ENCODE measurements around the gene NT5C1A.

Gene NT5C1A

GRCh38 chr1:39698568-39698967 lies 26.7 kb upstream of the NT5C1A start:
- no peaks in the 10 kb centered on the region for H3K9me3 ChIP-seq (ENCODE audit: insufficient read depth, low read depth, low read length)
- no peak overlapping the region for H3K9ac ChIP-seq (ENCODE audit: low read depth, low read length, poor library complexity, severe bottlenecking)
- no peaks in the 10 kb centered on the region for H3K9me2 ChIP-seq (replicated peaks; ENCODE audit: low read depth, low read length)
- H3K4me2 ChIP-seq (ENCODE audit: low read depth, low read length, poor library complexity, severe bottlenecking): no peak overlapping the region
- TF ChIP-seq CTCF (conservative IDR thresholded peaks at IDR 0.05; ENCODE audit: low read length) (no peak), EZH2phosphoT487 (IDR thresholded peaks at IDR 0.05; ENCODE audit: borderline replicate concordance) (no peak)
- H4K20me1 ChIP-seq (ENCODE audit: insufficient read depth, low read length, poor library complexity, severe bottlenecking): no peaks in the 10 kb centered on the region
- no peaks in the 10 kb centered on the region for H3K27me3 ChIP-seq (ENCODE audit: insufficient read depth, low read length, poor library complexity, severe bottlenecking)
- H3K79me2 ChIP-seq (ENCODE audit: insufficient read depth, low read length): no peaks in the 10 kb centered on the region
- no peaks in the 10 kb centered on the region for H3F3A ChIP-seq (ENCODE audit: low read depth)
- H3K4me3 ChIP-seq (ENCODE audit: low read length, poor library complexity, severe bottlenecking): no peak overlapping the region
- no peak overlapping the region for H2AFZ ChIP-seq (ENCODE audit: low read length)
- H3K4me1 ChIP-seq (ENCODE audit: insufficient read depth, low read length, poor library complexity, severe bottlenecking): no peaks in the 10 kb centered on the region
- no peaks in the 10 kb centered on the region for H3K36me3 ChIP-seq (ENCODE audit: insufficient read depth, low read length)

GRCh38 chr1:39696448-39696847 lies 24.5 kb upstream of the NT5C1A start:
- no peak overlapping the region for H3K4me2 ChIP-seq (ENCODE audit: low read depth, low read length, poor library complexity, severe bottlenecking)
- TF ChIP-seq CTCF (conservative IDR thresholded peaks at IDR 0.05; ENCODE audit: low read length): no peak
- TF ChIP-seq EZH2phosphoT487 (IDR thresholded peaks at IDR 0.05; ENCODE audit: borderline replicate concordance): no peak
- H3K4me3 ChIP-seq (ENCODE audit: low read length, poor library complexity, severe bottlenecking): no peak overlapping the region
- H3K9me3 ChIP-seq (ENCODE audit: insufficient read depth, low read depth, low read length): no peaks in the 10 kb centered on the region
- no peaks in the 10 kb centered on the region for H3K4me1 ChIP-seq (ENCODE audit: insufficient read depth, low read length, poor library complexity, severe bottlenecking)
- no peaks in the 10 kb centered on the region for H3K79me2 ChIP-seq (ENCODE audit: insufficient read depth, low read length)
- no peaks in the 10 kb centered on the region for H3K27me3 ChIP-seq (ENCODE audit: insufficient read depth, low read length, poor library complexity, severe bottlenecking)
- no peaks in the 10 kb centered on the region for H3F3A ChIP-seq (ENCODE audit: low read depth)
- H4K20me1 ChIP-seq (ENCODE audit: insufficient read depth, low read length, poor library complexity, severe bottlenecking): no peaks in the 10 kb centered on the region
- no peak overlapping the region for H2AFZ ChIP-seq (ENCODE audit: low read length)
- H3K9me2 ChIP-seq (replicated peaks; ENCODE audit: low read depth, low read length): no peaks in the 10 kb centered on the region
- H3K9ac ChIP-seq (ENCODE audit: low read depth, low read length, poor library complexity, severe bottlenecking): no peak overlapping the region
- no peaks in the 10 kb centered on the region for H3K36me3 ChIP-seq (ENCODE audit: insufficient read depth, low read length)

- no peaks in the 10 kb centered on the region for H3K36me3 ChIP-seq (ENCODE audit: insufficient read depth, low read length)
- no peaks in the 10 kb centered on the region for H4K20me1 ChIP-seq (ENCODE audit: insufficient read depth, low read length, poor library complexity, severe bottlenecking)
- no peaks in the 10 kb centered on the region for H3K9me2 ChIP-seq (replicated peaks; ENCODE audit: low read depth, low read length)
- H3K4me1 ChIP-seq (ENCODE audit: insufficient read depth, low read length, poor library complexity, severe bottlenecking): no peaks in the 10 kb centered on the region
- TF ChIP-seq EZH2phosphoT487 (IDR thresholded peaks at IDR 0.05; ENCODE audit: borderline replicate concordance) (no peak), CTCF (conservative IDR thresholded peaks at IDR 0.05; ENCODE audit: low read length) (no peak)
- H3K9me3 ChIP-seq (ENCODE audit: insufficient read depth, low read depth, low read length): no peaks in the 10 kb centered on the region
- no peaks in the 10 kb centered on the region for H3F3A ChIP-seq (ENCODE audit: low read depth)
- H2AFZ ChIP-seq (ENCODE audit: low read length): no peak overlapping the region
- H3K27me3 ChIP-seq (ENCODE audit: insufficient read depth, low read length, poor library complexity, severe bottlenecking): no peaks in the 10 kb centered on the region
- H3K4me3 ChIP-seq (ENCODE audit: low read length, poor library complexity, severe bottlenecking): no peak overlapping the region
- no peak overlapping the region for H3K9ac ChIP-seq (ENCODE audit: low read depth, low read length, poor library complexity, severe bottlenecking)
- H3K4me2 ChIP-seq (ENCODE audit: low read depth, low read length, poor library complexity, severe bottlenecking): no peak overlapping the region
- no peaks in the 10 kb centered on the region for H3K79me2 ChIP-seq (ENCODE audit: insufficient read depth, low read length)
These were observed 23.1 kb upstream of the NT5C1A start for GRCh38 chr1:39695016-39695415.
